ENCODE data around the gene MEX3D.
"Not testable (repeated sequence)": the region's sequence is repeated elsewhere in the genome, so short reads cannot be mapped to it uniquely, and the experiment has no call there.

The MEX3D gene

GRCh38 chr19:1533510-1534150 is 34.5 kb downstream of the MEX3D start:
- DNase-seq = no peak

- no peak for DNase-seq
These were observed 36.1 kb downstream of the MEX3D start for GRCh38 chr19:1532003-1532402.

- DNase-seq = no peak
These were observed 36.5 kb downstream of the MEX3D start for GRCh38 chr19:1531587-1531986.

- not testable (repeated sequence) for DNase-seq
These were observed 37.3 kb downstream of the MEX3D start for GRCh38 chr19:1530856-1531255.

- DNase-seq = no peak
These were observed 38.7 kb downstream of the MEX3D start for GRCh38 chr19:1529430-1529816.

GRCh38 chr19:1528596-1529429 is 39.3 kb downstream of the MEX3D start:
- DNase-seq = no peak

- no peak for DNase-seq
These were observed 40.3 kb downstream of the MEX3D start for GRCh38 chr19:1527650-1528309.

GRCh38 chr19:1526979-1527649 is 41.0 kb downstream of the MEX3D start:
- no peak for DNase-seq

- no peak for DNase-seq
These were observed 41.9 kb downstream of the MEX3D start for GRCh38 chr19:1526066-1526778.

GRCh38 chr19:1525343-1525742 is 42.8 kb downstream of the MEX3D start:
- no peak for DNase-seq

GRCh38 chr19:1524972-1525325 is 43.2 kb downstream of the MEX3D start:
- no peak for DNase-seq

- no peak for DNase-seq
These were observed 43.7 kb downstream of the MEX3D start for GRCh38 chr19:1524287-1524971.

- no peak for DNase-seq
These were observed 44.5 kb downstream of the MEX3D start, which contains the start of gene PLK5 for GRCh38 chr19:1523412-1524286. Gene PLK5 (plus strand): TSS chr19:1524077. CDS start chr19:1526997, 2,920 bp downstream.

- DNase-seq = no peak
These were observed 45.3 kb downstream of the MEX3D start for GRCh38 chr19:1522838-1523237.

- DNase-seq = no peak
These were observed 46.1 kb downstream of the MEX3D start for GRCh38 chr19:1522061-1522460.

GRCh38 chr19:1521636-1522035 is 46.5 kb downstream of the MEX3D start:
- no peak for DNase-seq

GRCh38 chr19:1520203-1520780 is 47.8 kb downstream of the MEX3D start:
- DNase-seq = no peak

- not testable (repeated sequence) for DNase-seq
These were observed 48.3 kb downstream of the MEX3D start for GRCh38 chr19:1519802-1520201.

- no peak for DNase-seq
These were observed 49.7 kb downstream of the MEX3D start for GRCh38 chr19:1518471-1518870.

- no peak for DNase-seq
These were observed 51.8 kb downstream of the MEX3D start for GRCh38 chr19:1516395-1516753.

Data from kidney glomerular epithelial cell (primary cell).